HG03442 (cell line): ENCODE measurements around the gene BTBD19.
A peak's percentile ranks its signal among the peaks of the same experiment; 100 is the strongest.
"Not testable (repeated sequence)": the region's sequence is repeated elsewhere in the genome, so short reads cannot be mapped to it uniquely, and the experiment has no call there.

Experiments used
- ATAC-seq: cut with Tn5 transposase; IDR thresholded peaks from one replicate; pipeline ENCODE4 v1.9.1; 2021; ENCODE audit warnings: mild to moderate bottlenecking, moderate library complexity; ENCODE audit not compliant: unreplicated experiment

Gene BTBD19

GRCh38 chr1:44808063-44808937 is at the start of gene BTBD19:
Gene BTBD19, plus strand, starts transcription at chr1:44808523. Its CDS starts 298 bp downstream, at chr1:44808821.
- peak; percentile 35 for ATAC-seq

GRCh38 chr1:44759077-44759476 is 49.2 kb upstream of the BTBD19 start:
- no peak for ATAC-seq

- ATAC-seq, result no peak
These were observed 47.4 kb upstream of the BTBD19 start for GRCh38 chr1:44760876-44761275.

- ATAC-seq, result not testable (repeated sequence)
These were observed 41.9 kb upstream of the BTBD19 start for GRCh38 chr1:44766421-44766820.

- ATAC-seq, result peak; percentile 84
These were observed 33.0 kb upstream of the BTBD19 start, which contains the start of gene RPS8 for GRCh38 chr1:44775078-44775929. Gene RPS8, plus strand, starts transcription at chr1:44775540. Its CDS starts 57 bp downstream, at chr1:44775597.

GRCh38 chr1:44775930-44776729 is 32.2 kb upstream of the BTBD19 start:
- ATAC-seq, result peak; percentile 7

GRCh38 chr1:44776730-44777068 is 31.6 kb upstream of the BTBD19 start:
- no peak for ATAC-seq

- no peak for ATAC-seq
These were observed 30.8 kb upstream of the BTBD19 start for GRCh38 chr1:44777547-44777946.

- ATAC-seq, result no peak
These were observed 30.2 kb upstream of the BTBD19 start for GRCh38 chr1:44777969-44778635.

- no peak for ATAC-seq
These were observed 29.4 kb upstream of the BTBD19 start for GRCh38 chr1:44778705-44779576.

GRCh38 chr1:44780583-44781121 is 27.7 kb upstream of the BTBD19 start:
- ATAC-seq, result no peak

GRCh38 chr1:44783697-44784093 is 24.6 kb upstream of the BTBD19 start:
- ATAC-seq, result no peak

GRCh38 chr1:44784094-44785028 is 24.0 kb upstream of the BTBD19 start:
- ATAC-seq, result no peak

GRCh38 chr1:44785029-44785380 is 23.3 kb upstream of the BTBD19 start:
- no peak for ATAC-seq

GRCh38 chr1:44785501-44786137 is 22.7 kb upstream of the BTBD19 start:
- no peak for ATAC-seq

GRCh38 chr1:44786138-44786840 is 22.0 kb upstream of the BTBD19 start:
- ATAC-seq, result peak; percentile 45

- no peak for ATAC-seq
These were observed 21.4 kb upstream of the BTBD19 start for GRCh38 chr1:44786841-44787426.
